PC-3 (cell line): Measurements from ENCODE around the gene TBX1.

Experiments used
- EZH2 ChIP-seq: fragments of 300-600 bp; sonication (generic); IDR thresholded peaks from one replicate; pipeline ENCODE4 v1.6.1; 2017; ENCODE audit warnings: antibody characterized with exemption, mild to moderate bottlenecking, low read length; ENCODE audit not compliant: unreplicated experiment
- TF ChIP-seq, protein P1 (sequence below): fragments of 300-600 bp; sonication (generic); conservative IDR thresholded peaks from 2 replicates; pipeline ENCODE4 v1.5.1; 2017; ENCODE audit warnings: antibody characterized with exemption, low read depth, mild to moderate bottlenecking, low read length

DNA sequence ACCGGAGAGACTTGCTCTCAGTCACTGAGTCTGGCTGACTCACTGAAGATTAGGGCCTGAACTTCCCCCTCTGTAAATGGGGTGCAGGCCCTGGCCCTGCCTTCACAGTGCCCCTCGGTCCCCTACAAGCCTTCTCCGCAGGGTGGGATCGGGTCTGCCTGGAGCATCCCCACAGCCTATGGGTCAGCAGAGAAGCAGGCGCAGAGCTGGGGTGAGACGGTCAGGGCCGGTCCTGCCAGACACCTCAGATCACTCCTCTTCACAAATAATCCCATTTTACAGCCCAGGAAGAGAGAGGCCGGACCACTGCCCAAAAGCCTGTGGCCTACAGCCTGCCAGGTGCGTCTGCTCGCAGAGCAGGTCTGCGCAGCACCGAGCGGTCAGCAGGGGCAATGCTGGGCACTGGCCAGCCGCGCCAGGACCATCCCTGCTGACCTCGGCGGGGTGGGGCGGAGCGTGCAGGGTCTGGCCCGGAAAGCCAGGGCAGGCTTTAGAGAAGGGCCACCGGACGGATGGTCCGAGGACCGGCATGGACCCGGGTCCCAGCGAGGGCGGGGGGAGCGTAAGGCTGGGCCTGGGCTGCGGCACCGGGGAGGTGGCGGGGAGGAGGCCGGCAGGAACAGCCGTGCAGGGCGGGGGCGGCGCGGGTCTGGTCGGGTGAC lies 46.8 kb upstream of the TBX1 start:
- TF ChIP-seq, protein P1, sequence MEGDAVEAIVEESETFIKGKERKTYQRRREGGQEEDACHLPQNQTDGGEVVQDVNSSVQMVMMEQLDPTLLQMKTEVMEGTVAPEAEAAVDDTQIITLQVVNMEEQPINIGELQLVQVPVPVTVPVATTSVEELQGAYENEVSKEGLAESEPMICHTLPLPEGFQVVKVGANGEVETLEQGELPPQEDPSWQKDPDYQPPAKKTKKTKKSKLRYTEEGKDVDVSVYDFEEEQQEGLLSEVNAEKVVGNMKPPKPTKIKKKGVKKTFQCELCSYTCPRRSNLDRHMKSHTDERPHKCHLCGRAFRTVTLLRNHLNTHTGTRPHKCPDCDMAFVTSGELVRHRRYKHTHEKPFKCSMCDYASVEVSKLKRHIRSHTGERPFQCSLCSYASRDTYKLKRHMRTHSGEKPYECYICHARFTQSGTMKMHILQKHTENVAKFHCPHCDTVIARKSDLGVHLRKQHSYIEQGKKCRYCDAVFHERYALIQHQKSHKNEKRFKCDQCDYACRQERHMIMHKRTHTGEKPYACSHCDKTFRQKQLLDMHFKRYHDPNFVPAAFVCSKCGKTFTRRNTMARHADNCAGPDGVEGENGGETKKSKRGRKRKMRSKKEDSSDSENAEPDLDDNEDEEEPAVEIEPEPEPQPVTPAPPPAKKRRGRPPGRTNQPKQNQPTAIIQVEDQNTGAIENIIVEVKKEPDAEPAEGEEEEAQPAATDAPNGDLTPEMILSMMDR, result no peak
- no peak for TF ChIP-seq EZH2
